Naive thymus-derived CD8-positive, alpha-beta T cell (primary cell): ENCODE results near the gene PDLIM1. TPM values are rescaled to one million over a fixed set of nuclear protein-coding genes. Genes with fewer than 3 reads are reported as not detected.
A peak's percentile ranks its signal among the peaks of the same experiment; 100 is the strongest.

Experiments used
- ATAC-seq, 2 donors: fragments of 150-1000 bp; cut with Tn5 transposase in 1 of 2; sonication (Bioruptor Pico), chemical (Tn5 transposase) in 1 of 2; 1 replicate in 1 of 2; 2 replicates in 1 of 2; pipeline ENCODE4 v1.10.0; 2021; ENCODE audit warnings: mild to moderate bottlenecking in 2 of 2, moderate library complexity in 2 of 2
- POLR2A ChIA-PET: fragments of 350-600 bp; sonication (Branson Sonifier 250); formaldehyde crosslinking; loops from one replicate; lab custom pipeline; 2021; ENCODE audit warnings: antibody characterized with exemption; lab: Charles Lee
- DNase-seq, 10 donors: peaks; one replicate each; pipeline versions ENCODE4 v3.0.0 to v3.0.0-alpha.2; 2020 to 2022
- H3K27ac Mint-ChIP-seq, 10 donors: one replicate each; pipeline ENCODE4 v1.8.0; 2020 to 2022; ENCODE audit warnings: mild to moderate bottlenecking in 10 of 10, mixed read lengths in 10 of 10, moderate library complexity in 4 of 10, inconsistent platforms in 1 of 10
- H3K27me3 Mint-ChIP-seq, 5 donors: one replicate each; pipeline ENCODE4 v1.8.0; 2021 to 2022; ENCODE audit warnings: mixed read lengths in 5 of 5
- H3K36me3 Mint-ChIP-seq, 3 donors: one replicate each; pipeline ENCODE4 v1.8.0; 2020 to 2022; ENCODE audit warnings: mixed read lengths in 3 of 3, mild to moderate bottlenecking in 2 of 3, inconsistent platforms in 1 of 3
- H3K4me1 Mint-ChIP-seq, 4 donors: one replicate each; pipeline ENCODE4 v1.8.0; 2021 to 2022; ENCODE audit warnings: mixed read lengths in 4 of 4
- H3K4me3 Mint-ChIP-seq, 10 donors: one replicate each; pipeline ENCODE4 v1.8.0; 2020 to 2022; ENCODE audit warnings: mild to moderate bottlenecking in 10 of 10, mixed read lengths in 10 of 10, moderate library complexity in 6 of 10, inconsistent platforms in 1 of 10
- H3K9me3 Mint-ChIP-seq, 9 donors: one replicate each; pipeline ENCODE4 v1.8.0; 2020 to 2022; ENCODE audit warnings: mixed read lengths in 9 of 9, mild to moderate bottlenecking in 3 of 9, inconsistent platforms in 1 of 9, moderate library complexity in 1 of 9
- polyA plus RNA-seq, 3 donors: library from polyadenylated mRNA; unstranded; fragments of 300-500 nt; fragmentation: Illumina TruSeq; gene quantifications; one replicate each; pipeline ENCODE4 v1.2.3, GENCODE V29; 2021
- total RNA-seq, 8 experiments: library from RNA in 2 of 8; stranded (reverse) in 2 of 8; gene quantifications; one replicate each; pipeline ENCODE4 v1.2.3 and lab custom pipeline; 2021 to 2026

The PDLIM1 gene
- total and polyA plus RNA-seq, 5 experiments from 2014 or later = 0.48 to 15.2 (median 4.5) TPM

DNA sequence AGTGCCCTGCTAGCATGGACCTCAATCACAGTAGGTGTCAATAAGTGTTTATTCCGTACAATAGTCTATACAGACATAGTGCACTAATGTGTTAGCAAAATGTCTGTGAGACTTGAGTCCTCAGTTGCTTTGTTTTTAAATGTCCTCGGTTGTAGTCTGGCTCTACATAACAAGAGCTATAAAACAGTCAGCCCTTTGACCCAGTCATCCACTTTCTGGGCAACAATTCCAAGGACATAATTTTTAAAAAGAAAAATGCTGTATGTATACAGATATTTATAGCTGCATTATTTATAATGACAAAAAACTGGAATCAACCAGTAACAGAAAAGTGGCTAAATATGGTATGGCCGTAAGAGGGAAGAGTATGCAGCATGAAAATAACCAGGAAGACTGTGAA, 2.8 kb upstream of the PDLIM1 start:
- H3K4me1 Mint-ChIP-seq = peaks cover 4 to 64% (median 23%) of the 10 kb centered on the region in 4 donors

DNA sequence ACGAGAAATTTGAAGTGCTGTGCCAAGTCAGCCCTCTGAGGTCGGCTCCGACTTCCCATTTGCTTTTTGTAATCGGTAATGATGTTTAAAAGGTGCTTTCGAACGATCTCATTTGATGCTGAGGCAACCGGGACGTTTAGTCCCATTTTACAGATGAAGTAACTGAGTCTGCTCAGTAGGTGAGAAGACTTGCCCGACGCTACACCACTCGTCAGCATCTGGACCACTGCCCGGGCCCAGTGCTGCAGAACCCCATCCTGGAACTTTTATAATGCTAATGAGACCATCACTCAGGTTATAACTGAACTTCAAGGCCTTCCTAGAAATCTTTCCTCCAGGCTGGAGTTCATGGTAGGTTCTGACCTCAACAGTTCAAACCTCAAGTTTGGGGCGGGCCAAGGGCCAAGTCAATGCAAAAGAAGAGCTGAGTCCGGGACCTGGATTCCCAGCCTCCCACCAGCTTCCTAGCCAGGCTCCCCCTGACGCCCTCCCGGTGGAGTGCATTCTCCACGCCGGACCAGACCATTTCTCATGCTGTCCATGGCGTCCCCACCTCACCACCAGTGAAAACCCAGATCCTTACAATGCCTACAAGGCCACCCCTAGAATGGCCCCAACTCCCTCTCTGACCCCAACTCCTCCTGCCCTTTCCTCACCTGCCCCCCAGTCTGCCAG, 699 bp upstream of the PDLIM1 start:
- DNase-seq (no peak), ATAC-seq (no peak)
- Mint-ChIP-seq H3K9me3 (no peaks in the 10 kb centered on the region), H3K27ac (peak overlapping the region in 2 of 10 donors; percentile 15 to 35), H3K36me3 (peaks cover 0 to 6% (median 0%) of the 10 kb centered on the region in 3 donors), H3K4me1 (peaks cover 4 to 56% (median 23%) of the 10 kb centered on the region in 4 donors), H3K27me3 (peaks cover 27 to 78% (median 42%) of the 10 kb centered on the region in 5 donors), H3K4me3 (peak overlapping the region; percentile 6 to 80 (median 74))
- POLR2A ChIA-PET = no interaction called here

More for the DNA sequence above, 2.8 kb upstream of the PDLIM1 start:
- ATAC-seq = no peak
- H3K36me3 Mint-ChIP-seq = peaks cover 0 to 6% (median 0%) of the 10 kb centered on the region in 3 donors
- POLR2A ChIA-PET = no interaction called here
- H3K27ac Mint-ChIP-seq = peak overlapping the region in 1 of 10 donors; percentile 20
- DNase-seq = no peak
- H3K9me3 Mint-ChIP-seq = no peaks in the 10 kb centered on the region
- peak overlapping the region in 2 of 10 donors; percentile 5 to 40 for H3K4me3 Mint-ChIP-seq
- H3K27me3 Mint-ChIP-seq = peaks cover 21 to 57% (median 35%) of the 10 kb centered on the region in 5 donors

DNA sequence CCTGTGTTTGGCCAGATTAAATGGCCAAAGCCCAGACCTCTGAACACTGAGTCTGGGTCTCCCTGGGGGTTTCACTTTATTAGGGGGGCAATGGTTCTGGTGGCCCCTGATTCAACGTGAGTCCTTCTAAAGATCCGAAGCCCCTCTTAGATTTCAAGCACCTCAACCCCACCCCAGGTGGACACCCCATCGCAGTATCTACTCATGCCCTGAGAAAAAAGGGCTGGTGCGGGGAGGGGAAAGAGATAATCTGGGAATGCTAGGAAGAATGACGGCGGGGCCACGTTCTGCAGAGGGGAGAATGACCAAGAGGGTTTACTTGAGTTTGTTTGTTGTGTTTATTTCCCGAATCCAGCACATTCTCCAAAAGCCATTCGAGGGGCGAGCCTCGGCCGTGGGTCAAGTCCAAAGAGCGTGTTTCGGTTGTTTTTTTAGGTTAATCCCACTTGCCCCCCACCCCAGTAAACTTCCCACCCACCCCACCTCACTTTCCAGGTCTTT, 832 bp downstream of the PDLIM1 start:
- H3K36me3 Mint-ChIP-seq = peaks cover 0 to 6% (median 0%) of the 10 kb centered on the region in 3 donors
- ATAC-seq = no peak

DNA sequence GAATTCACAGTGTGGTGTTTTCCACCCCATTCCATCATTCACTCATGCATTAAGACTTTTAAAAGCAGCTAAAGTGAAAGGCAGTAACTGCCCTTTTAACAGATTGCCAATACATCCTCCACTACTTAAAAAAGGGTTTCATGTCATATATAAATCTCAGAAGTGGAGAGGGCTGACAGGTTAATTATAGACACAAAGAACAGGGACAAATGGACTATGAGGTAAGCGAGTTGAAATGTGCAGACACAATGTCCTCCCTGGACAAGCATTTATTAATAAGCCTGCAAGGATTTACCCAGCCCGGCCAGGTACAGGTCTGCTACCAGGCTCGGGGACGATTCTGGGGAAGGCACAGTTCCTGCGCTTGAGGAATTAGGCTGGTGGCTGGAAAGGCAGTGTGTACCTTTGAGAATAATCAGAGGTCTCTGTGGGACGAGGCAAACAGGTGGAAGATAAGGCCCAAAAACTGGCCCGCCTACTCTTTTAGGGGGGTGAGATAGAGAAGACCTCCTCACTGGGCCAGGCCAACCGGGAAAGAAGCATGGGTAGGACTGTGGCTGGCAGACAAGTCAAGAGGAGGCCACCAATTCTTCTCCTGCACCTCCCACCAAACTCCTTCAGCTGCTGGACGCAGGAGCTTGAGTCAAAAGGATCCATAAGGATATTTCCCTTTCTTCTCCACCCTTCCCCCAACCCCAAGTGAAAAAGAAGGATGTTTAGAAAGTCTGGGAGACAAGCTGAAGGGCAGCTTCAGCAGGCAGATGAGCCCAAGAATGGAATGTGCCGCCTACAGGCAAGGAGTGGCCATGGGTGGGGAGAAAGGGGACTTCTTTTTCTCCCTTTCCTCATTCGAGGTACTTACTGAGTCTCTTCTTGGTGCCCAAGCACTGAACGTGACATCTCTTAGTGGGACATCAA, 1.5 kb downstream of the PDLIM1 start:
- DNase-seq (no peak), ATAC-seq (no peak)
- no peaks in the 10 kb centered on the region for H3K9me3 Mint-ChIP-seq
- H3K4me3 Mint-ChIP-seq = peak overlapping the region in 9 of 10 donors; percentile 34 to 86 (median 65)
- peaks cover 23 to 84% (median 40%) of the 10 kb centered on the region in 5 donors for H3K27me3 Mint-ChIP-seq
- POLR2A ChIA-PET = no interaction called here
- peaks cover 0 to 6% (median 0%) of the 10 kb centered on the region in 3 donors for H3K36me3 Mint-ChIP-seq
- H3K4me1 Mint-ChIP-seq = peaks cover 4 to 44% (median 12%) of the 10 kb centered on the region in 4 donors
- H3K27ac Mint-ChIP-seq = peak overlapping the region in 1 of 10 donors; percentile 34

More for the DNA sequence above, 832 bp downstream of the PDLIM1 start:
- Mint-ChIP-seq H3K4me3 (peak overlapping the region; percentile 47 to 86 (median 73)), H3K9me3 (no peaks in the 10 kb centered on the region), H3K27ac (peak overlapping the region in 1 of 10 donors; percentile 69), H3K27me3 (peaks cover 27 to 86% (median 42%) of the 10 kb centered on the region in 5 donors), H3K4me1 (peaks cover 4 to 46% (median 17%) of the 10 kb centered on the region in 4 donors)
- POLR2A ChIA-PET = interaction anchor here (0.6 kb wide), 1 partner anchor 20 kb away, joined by 5 read pairs; no protein-coding TSS in a partner anchor
- DNase-seq = no peak

DNA sequence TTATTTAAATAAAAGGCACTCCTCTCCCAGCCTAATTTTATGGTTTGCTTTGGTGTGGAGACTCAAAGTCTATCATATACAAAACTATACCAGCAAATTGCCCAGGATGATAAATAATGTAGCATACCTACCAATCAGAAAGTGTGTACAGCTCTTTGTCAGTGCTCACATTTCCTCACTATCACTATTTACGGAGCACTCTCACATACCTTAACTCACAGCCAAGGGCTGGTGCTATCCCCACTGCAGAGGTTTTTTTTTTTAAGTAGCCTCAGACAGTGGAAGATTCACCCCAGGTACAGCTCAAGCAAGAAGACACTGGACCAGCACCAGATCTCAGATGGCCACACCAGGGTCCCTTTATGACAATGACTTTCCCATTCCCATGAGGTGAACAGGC, 2.5 kb downstream of the PDLIM1 start:
- POLR2A ChIA-PET = no interaction called here
- Mint-ChIP-seq H3K27ac (no peak overlapping the region), H3K27me3 (peaks cover 23 to 76% (median 36%) of the 10 kb centered on the region in 5 donors), H3K36me3 (peaks cover 0 to 6% (median 0%) of the 10 kb centered on the region in 3 donors), H3K4me1 (peaks cover 4 to 37% (median 10%) of the 10 kb centered on the region in 4 donors), H3K9me3 (no peaks in the 10 kb centered on the region), H3K4me3 (no peak overlapping the region)
- no peak for ATAC-seq
- DNase-seq = no peak

DNA sequence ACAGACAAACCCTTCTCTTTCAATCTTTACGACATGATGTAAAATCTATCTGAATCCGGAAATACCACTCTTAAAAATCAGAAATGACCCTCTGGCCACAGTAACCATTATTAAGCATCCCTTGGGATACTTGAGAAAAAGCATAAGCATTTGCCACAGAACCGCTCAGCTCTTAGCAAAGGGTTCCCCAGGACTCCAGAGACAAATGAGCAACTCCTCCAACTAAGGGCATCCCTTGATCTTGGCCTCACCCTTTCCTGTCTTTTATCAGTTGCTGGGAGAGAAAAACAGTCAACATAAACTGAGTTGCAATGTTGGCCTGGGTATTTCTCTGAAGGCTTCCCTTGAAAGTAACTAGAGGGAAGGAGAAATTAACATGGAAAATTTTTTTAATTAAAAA, 3.5 kb downstream of the PDLIM1 start:
- H3K27ac Mint-ChIP-seq = no peak overlapping the region
- H3K36me3 Mint-ChIP-seq = peaks cover 0 to 6% (median 0%) of the 10 kb centered on the region in 3 donors
- H3K4me3 Mint-ChIP-seq = no peak overlapping the region
- no peak for DNase-seq
- ATAC-seq = no peak
- POLR2A ChIA-PET = no interaction called here
- H3K9me3 Mint-ChIP-seq = no peaks in the 10 kb centered on the region
- H3K27me3 Mint-ChIP-seq = peaks cover 23 to 66% (median 30%) of the 10 kb centered on the region in 5 donors
- H3K4me1 Mint-ChIP-seq = peaks cover 4 to 34% (median 10%) of the 10 kb centered on the region in 4 donors

DNA sequence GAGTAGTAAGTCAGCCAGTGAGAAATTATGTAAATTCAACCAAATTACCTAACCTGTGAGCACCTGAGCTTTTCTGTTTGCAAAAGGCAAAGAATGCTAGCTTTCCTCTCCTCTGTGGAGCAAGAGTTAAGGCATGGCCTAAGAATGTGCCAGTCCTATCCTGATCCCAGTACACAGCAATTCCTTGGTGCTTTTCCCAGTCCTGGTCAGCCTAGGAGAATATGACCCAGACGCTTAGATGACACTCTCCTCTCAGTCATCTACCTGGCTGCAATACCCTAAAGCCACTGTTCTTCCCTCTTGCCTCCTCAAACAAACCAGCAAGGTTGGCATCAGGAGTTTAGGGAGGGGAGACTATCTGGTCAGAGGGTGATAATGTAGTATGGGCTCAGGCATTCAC, 4.1 kb downstream of the PDLIM1 start:
- POLR2A ChIA-PET = no interaction called here
- DNase-seq = no peak
- no peak overlapping the region for H3K27ac Mint-ChIP-seq
- H3K4me1 Mint-ChIP-seq = peaks cover 4 to 30% (median 7%) of the 10 kb centered on the region in 4 donors
- no peak for ATAC-seq
- peaks cover 20 to 60% (median 26%) of the 10 kb centered on the region in 5 donors for H3K27me3 Mint-ChIP-seq
- H3K36me3 Mint-ChIP-seq = peaks cover 0 to 4% (median 0%) of the 10 kb centered on the region in 3 donors
- no peaks in the 10 kb centered on the region for H3K9me3 Mint-ChIP-seq
- H3K4me3 Mint-ChIP-seq = no peak overlapping the region

DNA sequence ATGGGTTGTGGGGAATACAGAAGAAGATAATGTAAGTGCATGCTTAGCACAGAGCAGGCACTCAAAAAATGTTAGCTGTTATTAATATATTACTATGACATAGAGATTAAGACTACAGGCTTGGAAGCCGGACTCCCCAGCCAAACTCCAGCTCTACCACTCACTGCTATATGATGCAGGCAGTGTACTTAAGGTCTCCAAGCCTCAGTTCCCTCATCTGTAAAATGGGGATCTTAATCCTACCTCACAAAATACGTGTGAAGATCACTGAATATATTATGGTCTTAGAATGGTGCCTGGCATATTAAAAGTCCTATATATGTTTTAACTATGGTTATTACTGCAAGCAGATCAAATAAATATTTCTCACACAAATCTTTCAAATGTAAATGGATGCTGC, 5.2 kb downstream of the PDLIM1 start:
- H3K4me1 Mint-ChIP-seq = peaks cover 0 to 32% (median 2%) of the 10 kb centered on the region in 4 donors
- H3K36me3 Mint-ChIP-seq = no peaks in the 10 kb centered on the region
- no peak overlapping the region for H3K27ac Mint-ChIP-seq
- H3K4me3 Mint-ChIP-seq = no peak overlapping the region
- POLR2A ChIA-PET = no interaction called here
- peaks cover 16 to 53% (median 21%) of the 10 kb centered on the region in 5 donors for H3K27me3 Mint-ChIP-seq
- no peaks in the 10 kb centered on the region for H3K9me3 Mint-ChIP-seq
- ATAC-seq = no peak
- DNase-seq = no peak

DNA sequence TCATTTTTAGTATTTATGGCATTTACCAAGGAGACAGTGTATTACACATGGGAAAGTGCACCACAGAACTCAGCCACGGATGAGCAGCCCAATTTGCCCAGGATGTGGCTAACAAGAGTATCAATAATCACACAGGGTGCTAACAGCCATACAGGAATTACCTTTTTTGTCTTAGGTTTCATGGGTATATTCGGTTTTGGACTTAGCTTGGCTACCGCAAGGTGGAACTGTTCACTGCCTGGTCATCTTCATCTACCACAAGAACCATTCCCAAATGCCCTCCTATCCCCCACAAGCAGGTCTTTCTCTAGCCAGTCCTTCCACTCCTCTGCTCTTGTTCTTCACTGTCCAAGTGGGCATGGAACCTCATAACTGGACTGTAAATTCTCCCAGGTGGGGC, 6.0 kb downstream of the PDLIM1 start:
- Mint-ChIP-seq H3K4me1 (peaks cover 0 to 28% (median 0%) of the 10 kb centered on the region in 4 donors), H3K27me3 (peaks cover 13 to 47% (median 18%) of the 10 kb centered on the region in 5 donors), H3K36me3 (no peaks in the 10 kb centered on the region), H3K9me3 (no peaks in the 10 kb centered on the region), H3K4me3 (no peak overlapping the region), H3K27ac (no peak overlapping the region)
- DNase-seq (no peak), ATAC-seq (no peak)
- POLR2A ChIA-PET = no interaction called here

DNA sequence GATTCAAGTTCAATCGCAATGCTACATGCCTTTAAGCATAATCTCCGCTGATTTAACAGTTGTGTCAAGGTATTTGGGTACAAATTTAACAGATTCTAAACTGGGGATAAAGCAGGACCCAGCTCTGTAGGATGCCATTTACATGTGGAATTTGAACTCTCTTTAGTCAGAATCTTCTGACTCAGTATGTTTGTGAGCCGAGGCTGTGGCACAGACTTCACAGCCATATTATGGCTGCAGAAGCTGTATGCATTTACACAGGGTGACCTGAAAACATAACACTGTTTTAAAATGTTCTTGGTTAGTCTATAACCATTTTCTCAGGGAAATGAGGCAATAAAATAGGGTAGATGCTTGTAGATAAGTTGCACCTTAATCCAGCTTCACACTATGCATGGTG, 8.7 kb downstream of the PDLIM1 start:
- no peak overlapping the region for H3K4me3 Mint-ChIP-seq
- H3K27ac Mint-ChIP-seq = no peak overlapping the region
- DNase-seq = no peak
- H3K4me1 Mint-ChIP-seq = peaks cover 0 to 26% (median 0%) of the 10 kb centered on the region in 4 donors
- H3K36me3 Mint-ChIP-seq = no peaks in the 10 kb centered on the region
- ATAC-seq = no peak
- POLR2A ChIA-PET = no interaction called here
- H3K27me3 Mint-ChIP-seq = peaks cover 2 to 20% (median 7%) of the 10 kb centered on the region in 5 donors
- H3K9me3 Mint-ChIP-seq = no peaks in the 10 kb centered on the region

DNA sequence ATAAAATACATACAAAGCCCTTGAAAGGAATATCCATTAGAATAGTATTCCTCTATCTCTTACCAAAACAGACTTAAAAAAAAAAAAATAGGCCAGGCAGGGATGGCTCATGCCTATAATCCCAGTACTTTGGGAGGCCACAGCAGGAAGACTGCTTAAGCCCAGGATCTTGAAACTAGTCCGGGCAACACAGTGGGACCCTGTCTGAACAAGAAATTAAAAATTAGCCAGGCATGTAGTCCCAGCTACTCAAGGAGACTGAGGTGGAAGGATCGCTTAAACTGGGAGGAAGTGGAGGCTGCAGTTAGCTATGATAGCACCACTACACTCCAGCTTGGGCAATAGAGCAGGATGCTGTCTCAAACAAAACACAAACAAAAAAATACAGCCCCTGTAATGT, 9.6 kb downstream of the PDLIM1 start:
- ATAC-seq (no peak), DNase-seq (no peak)
- Mint-ChIP-seq H3K27me3 (peaks cover 0 to 12% (median 7%) of the 10 kb centered on the region in 5 donors), H3K36me3 (no peaks in the 10 kb centered on the region), H3K4me3 (no peak overlapping the region), H3K4me1 (peaks cover 0 to 30% (median 0%) of the 10 kb centered on the region in 4 donors), H3K9me3 (no peaks in the 10 kb centered on the region), H3K27ac (no peak overlapping the region)
- POLR2A ChIA-PET = no interaction called here

DNA sequence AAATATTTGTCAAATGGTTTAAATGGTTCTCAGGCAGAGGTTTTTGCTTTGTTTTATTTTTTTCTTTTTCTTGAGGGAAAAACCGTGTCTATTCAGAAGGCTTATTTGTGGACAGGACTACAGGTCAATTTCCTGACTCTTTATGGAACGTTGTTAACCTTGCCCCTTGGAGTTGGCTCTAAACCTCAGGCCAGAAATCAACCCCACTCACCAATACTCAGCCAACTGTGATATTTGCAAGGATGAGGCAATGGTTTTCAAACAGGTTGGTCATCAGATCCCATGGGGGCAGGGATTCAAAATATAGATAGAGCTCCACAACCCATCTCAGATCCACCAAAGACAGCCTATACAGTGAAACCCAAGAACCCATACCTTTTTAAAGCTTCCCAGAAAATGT, 10.2 kb downstream of the PDLIM1 start:
- Mint-ChIP-seq H3K27ac (no peak overlapping the region), H3K27me3 (peaks cover 0 to 12% (median 7%) of the 10 kb centered on the region in 5 donors), H3K9me3 (no peaks in the 10 kb centered on the region), H3K4me1 (peaks cover 0 to 30% (median 0%) of the 10 kb centered on the region in 4 donors), H3K36me3 (no peaks in the 10 kb centered on the region), H3K4me3 (no peak overlapping the region)
- ATAC-seq (no peak), DNase-seq (no peak)
- POLR2A ChIA-PET = no interaction called here
